ENCODE results near the gene NPAS3.

The NPAS3 gene

GRCh38 chr14:33622496-33622895, 683.8 kb downstream of the NPAS3 start:
- no peaks in the 10 kb centered on the region for H3K27me3 ChIP-seq (ENCODE audit: control insufficient read depth in 1 of 2, insufficient read depth in 2 of 2, low read length in 2 of 2)
- H3K27ac ChIP-seq (ENCODE audit: low read length) = no peak overlapping the region
- H3K9ac ChIP-seq (ENCODE audit: low read length in 2 of 2) = no peak overlapping the region
- H3K4me1 ChIP-seq (ENCODE audit: control insufficient read depth, insufficient read depth, low read length) = no peaks in the 10 kb centered on the region
- H3K9me3 ChIP-seq (ENCODE audit: control insufficient read depth in 2 of 2, low read length in 2 of 2) = no peaks in the 10 kb centered on the region
- H3K36me3 ChIP-seq (ENCODE audit: control insufficient read depth in 2 of 2, insufficient read depth in 2 of 2, low read length in 2 of 2) = no peaks in the 10 kb centered on the region
- no peak overlapping the region for H3K4me3 ChIP-seq (ENCODE audit: low read length in 2 of 2)

GRCh38 chr14:33629792-33630191, 691.1 kb downstream of the NPAS3 start:
- no peaks in the 10 kb centered on the region for H3K36me3 ChIP-seq (ENCODE audit: control insufficient read depth in 2 of 2, insufficient read depth in 2 of 2, low read length in 2 of 2)

GRCh38 chr14:33631021-33631420, 692.3 kb downstream of the NPAS3 start:
- Histone ChIP-seq H3K9ac (ENCODE audit: low read length in 2 of 2) (no peak overlapping the region), H3K4me3 (ENCODE audit: low read length in 2 of 2) (no peak overlapping the region), H3K36me3 (ENCODE audit: control insufficient read depth in 2 of 2, insufficient read depth in 2 of 2, low read length in 2 of 2) (no peaks in the 10 kb centered on the region), H3K4me1 (ENCODE audit: control insufficient read depth, insufficient read depth, low read length) (no peaks in the 10 kb centered on the region), H3K9me3 (ENCODE audit: control insufficient read depth in 2 of 2, low read length in 2 of 2) (no peaks in the 10 kb centered on the region), H3K27ac (ENCODE audit: low read length) (no peak overlapping the region), H3K27me3 (ENCODE audit: control insufficient read depth in 1 of 2, insufficient read depth in 2 of 2, low read length in 2 of 2) (no peaks in the 10 kb centered on the region)

More at GRCh38 chr14:33629792-33630191, 691.1 kb downstream of the NPAS3 start:
- Histone ChIP-seq H3K27ac (ENCODE audit: low read length) (no peak overlapping the region), H3K9ac (ENCODE audit: low read length in 2 of 2) (no peak overlapping the region), H3K27me3 (ENCODE audit: control insufficient read depth in 1 of 2, insufficient read depth in 2 of 2, low read length in 2 of 2) (no peaks in the 10 kb centered on the region), H3K4me1 (ENCODE audit: control insufficient read depth, insufficient read depth, low read length) (no peaks in the 10 kb centered on the region), H3K4me3 (ENCODE audit: low read length in 2 of 2) (no peak overlapping the region), H3K9me3 (ENCODE audit: control insufficient read depth in 2 of 2, low read length in 2 of 2) (no peaks in the 10 kb centered on the region)

- no peak overlapping the region for H3K4me3 ChIP-seq (ENCODE audit: low read length in 2 of 2)
Observed at GRCh38 chr14:33631441-33631840, 692.8 kb downstream of the NPAS3 start.

GRCh38 chr14:33634631-33635030, 696.0 kb downstream of the NPAS3 start:
- no peaks in the 10 kb centered on the region for H3K4me1 ChIP-seq (ENCODE audit: control insufficient read depth, insufficient read depth, low read length)
- H3K9ac ChIP-seq (ENCODE audit: low read length in 2 of 2) = no peak overlapping the region
- no peaks in the 10 kb centered on the region for H3K36me3 ChIP-seq (ENCODE audit: control insufficient read depth in 2 of 2, insufficient read depth in 2 of 2, low read length in 2 of 2)
- no peak overlapping the region for H3K27ac ChIP-seq (ENCODE audit: low read length)
- no peaks in the 10 kb centered on the region for H3K27me3 ChIP-seq (ENCODE audit: control insufficient read depth in 1 of 2, insufficient read depth in 2 of 2, low read length in 2 of 2)
- H3K9me3 ChIP-seq (ENCODE audit: control insufficient read depth in 2 of 2, low read length in 2 of 2) = no peaks in the 10 kb centered on the region
- no peak overlapping the region for H3K4me3 ChIP-seq (ENCODE audit: low read length in 2 of 2)

More at GRCh38 chr14:33631441-33631840, 692.8 kb downstream of the NPAS3 start:
- Histone ChIP-seq H3K27me3 (ENCODE audit: control insufficient read depth in 1 of 2, insufficient read depth in 2 of 2, low read length in 2 of 2) (no peaks in the 10 kb centered on the region), H3K27ac (ENCODE audit: low read length) (no peak overlapping the region), H3K9me3 (ENCODE audit: control insufficient read depth in 2 of 2, low read length in 2 of 2) (no peaks in the 10 kb centered on the region), H3K36me3 (ENCODE audit: control insufficient read depth in 2 of 2, insufficient read depth in 2 of 2, low read length in 2 of 2) (no peaks in the 10 kb centered on the region), H3K4me1 (ENCODE audit: control insufficient read depth, insufficient read depth, low read length) (no peaks in the 10 kb centered on the region), H3K9ac (ENCODE audit: low read length in 2 of 2) (no peak overlapping the region)

- Histone ChIP-seq H3K27ac (ENCODE audit: low read length) (no peak overlapping the region), H3K9ac (ENCODE audit: low read length in 2 of 2) (no peak overlapping the region), H3K36me3 (ENCODE audit: control insufficient read depth in 2 of 2, insufficient read depth in 2 of 2, low read length in 2 of 2) (no peaks in the 10 kb centered on the region), H3K4me3 (ENCODE audit: low read length in 2 of 2) (no peak overlapping the region), H3K9me3 (ENCODE audit: control insufficient read depth in 2 of 2, low read length in 2 of 2) (no peaks in the 10 kb centered on the region), H3K27me3 (ENCODE audit: control insufficient read depth in 1 of 2, insufficient read depth in 2 of 2, low read length in 2 of 2) (no peaks in the 10 kb centered on the region), H3K4me1 (ENCODE audit: control insufficient read depth, insufficient read depth, low read length) (no peaks in the 10 kb centered on the region)
Observed at GRCh38 chr14:33636716-33637115, 698.0 kb downstream of the NPAS3 start.

- H3K4me1 ChIP-seq (ENCODE audit: control insufficient read depth, insufficient read depth, low read length) = no peaks in the 10 kb centered on the region
Observed at GRCh38 chr14:33642080-33642479, 703.4 kb downstream of the NPAS3 start.

GRCh38 chr14:33642691-33643244, 704.1 kb downstream of the NPAS3 start:
- no peaks in the 10 kb centered on the region for H3K27me3 ChIP-seq (ENCODE audit: control insufficient read depth in 1 of 2, insufficient read depth in 2 of 2, low read length in 2 of 2)
- H3K4me3 ChIP-seq (ENCODE audit: low read length in 2 of 2) = no peak overlapping the region
- no peak overlapping the region for H3K27ac ChIP-seq (ENCODE audit: low read length)
- H3K9ac ChIP-seq (ENCODE audit: low read length in 2 of 2) = no peak overlapping the region
- H3K4me1 ChIP-seq (ENCODE audit: control insufficient read depth, insufficient read depth, low read length) = no peaks in the 10 kb centered on the region
- no peaks in the 10 kb centered on the region for H3K9me3 ChIP-seq (ENCODE audit: control insufficient read depth in 2 of 2, low read length in 2 of 2)
- no peaks in the 10 kb centered on the region for H3K36me3 ChIP-seq (ENCODE audit: control insufficient read depth in 2 of 2, insufficient read depth in 2 of 2, low read length in 2 of 2)

More at GRCh38 chr14:33642080-33642479, 703.4 kb downstream of the NPAS3 start:
- H3K36me3 ChIP-seq (ENCODE audit: control insufficient read depth in 2 of 2, insufficient read depth in 2 of 2, low read length in 2 of 2) = no peaks in the 10 kb centered on the region
- no peaks in the 10 kb centered on the region for H3K27me3 ChIP-seq (ENCODE audit: control insufficient read depth in 1 of 2, insufficient read depth in 2 of 2, low read length in 2 of 2)
- H3K27ac ChIP-seq (ENCODE audit: low read length) = no peak overlapping the region
- no peak overlapping the region for H3K9ac ChIP-seq (ENCODE audit: low read length in 2 of 2)
- H3K4me3 ChIP-seq (ENCODE audit: low read length in 2 of 2) = no peak overlapping the region
- H3K9me3 ChIP-seq (ENCODE audit: control insufficient read depth in 2 of 2, low read length in 2 of 2) = no peaks in the 10 kb centered on the region

GRCh38 chr14:33643426-33644181, 704.9 kb downstream of the NPAS3 start:
- Histone ChIP-seq H3K27ac (ENCODE audit: low read length) (no peak overlapping the region), H3K4me1 (ENCODE audit: control insufficient read depth, insufficient read depth, low read length) (no peaks in the 10 kb centered on the region), H3K27me3 (ENCODE audit: control insufficient read depth in 1 of 2, insufficient read depth in 2 of 2, low read length in 2 of 2) (no peaks in the 10 kb centered on the region), H3K4me3 (ENCODE audit: low read length in 2 of 2) (no peak overlapping the region), H3K9me3 (ENCODE audit: control insufficient read depth in 2 of 2, low read length in 2 of 2) (no peaks in the 10 kb centered on the region), H3K36me3 (ENCODE audit: control insufficient read depth in 2 of 2, insufficient read depth in 2 of 2, low read length in 2 of 2) (no peaks in the 10 kb centered on the region), H3K9ac (ENCODE audit: low read length in 2 of 2) (no peak overlapping the region)

- H3K4me3 ChIP-seq (ENCODE audit: low read length in 2 of 2) = no peak overlapping the region
- no peak overlapping the region for H3K9ac ChIP-seq (ENCODE audit: low read length in 2 of 2)
- no peak overlapping the region for H3K27ac ChIP-seq (ENCODE audit: low read length)
- H3K27me3 ChIP-seq (ENCODE audit: control insufficient read depth in 1 of 2, insufficient read depth in 2 of 2, low read length in 2 of 2) = no peaks in the 10 kb centered on the region
- H3K4me1 ChIP-seq (ENCODE audit: control insufficient read depth, insufficient read depth, low read length) = no peaks in the 10 kb centered on the region
- no peaks in the 10 kb centered on the region for H3K9me3 ChIP-seq (ENCODE audit: control insufficient read depth in 2 of 2, low read length in 2 of 2)
- no peaks in the 10 kb centered on the region for H3K36me3 ChIP-seq (ENCODE audit: control insufficient read depth in 2 of 2, insufficient read depth in 2 of 2, low read length in 2 of 2)
Observed at GRCh38 chr14:33646692-33647260, 708.1 kb downstream of the NPAS3 start.

GRCh38 chr14:33647385-33647786, 708.7 kb downstream of the NPAS3 start:
- Histone ChIP-seq H3K27ac (ENCODE audit: low read length) (no peak overlapping the region), H3K27me3 (ENCODE audit: control insufficient read depth in 1 of 2, insufficient read depth in 2 of 2, low read length in 2 of 2) (no peaks in the 10 kb centered on the region), H3K36me3 (ENCODE audit: control insufficient read depth in 2 of 2, insufficient read depth in 2 of 2, low read length in 2 of 2) (no peaks in the 10 kb centered on the region), H3K9me3 (ENCODE audit: control insufficient read depth in 2 of 2, low read length in 2 of 2) (no peaks in the 10 kb centered on the region), H3K4me3 (ENCODE audit: low read length in 2 of 2) (no peak overlapping the region), H3K9ac (ENCODE audit: low read length in 2 of 2) (no peak overlapping the region), H3K4me1 (ENCODE audit: control insufficient read depth, insufficient read depth, low read length) (no peaks in the 10 kb centered on the region)
